Suppressor macrophage treated with lipopolysaccharide for 1 hour (primary cell): ENCODE data around the gene UBA52.
"Not testable (repeated sequence)": the region's sequence is repeated elsewhere in the genome, so short reads cannot be mapped to it uniquely, and the experiment has no call there.

Experiments
- DNase-seq, 3 donors: peaks; one replicate each; pipeline ENCODE4 v3.0.0-alpha.2; 2020 to 2022

The UBA52 gene

DNA sequence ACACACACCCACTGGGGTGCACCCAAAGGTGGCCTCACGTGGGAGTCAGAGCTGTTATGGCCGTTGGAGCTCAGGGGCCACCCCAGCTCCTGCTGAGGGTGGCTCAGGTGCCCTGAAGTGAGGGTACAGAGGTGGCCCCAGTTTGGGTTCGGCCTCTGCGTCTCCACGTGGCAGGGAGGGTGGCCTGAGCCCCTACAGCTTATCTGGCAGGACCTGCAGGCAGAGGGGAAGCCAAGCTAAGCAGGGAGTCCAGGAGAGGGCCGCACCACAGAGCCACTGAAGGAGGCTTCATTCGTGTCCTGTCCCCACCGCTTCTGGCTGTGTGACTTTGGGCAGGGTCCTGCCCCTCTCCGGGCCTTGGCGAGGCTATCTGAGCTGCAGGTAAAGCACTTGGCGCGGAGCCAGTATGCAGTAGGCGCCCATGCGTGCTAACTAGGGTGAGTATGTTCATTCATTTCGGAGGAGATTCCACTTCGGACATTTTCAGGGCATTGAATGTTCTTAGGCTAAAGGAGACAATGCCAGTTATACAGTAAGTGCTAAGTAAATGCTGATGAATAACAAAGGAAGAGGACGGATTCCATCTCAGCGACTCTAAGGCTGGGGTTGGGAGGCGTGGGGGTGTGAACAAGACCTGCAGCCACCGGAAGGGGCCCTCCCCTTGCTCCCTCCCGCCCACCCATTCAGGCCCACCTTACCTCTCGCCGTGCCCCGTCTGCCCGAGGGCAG is 21.9 kb downstream of the UBA52 start:
- DNase-seq, result no peak

DNA sequence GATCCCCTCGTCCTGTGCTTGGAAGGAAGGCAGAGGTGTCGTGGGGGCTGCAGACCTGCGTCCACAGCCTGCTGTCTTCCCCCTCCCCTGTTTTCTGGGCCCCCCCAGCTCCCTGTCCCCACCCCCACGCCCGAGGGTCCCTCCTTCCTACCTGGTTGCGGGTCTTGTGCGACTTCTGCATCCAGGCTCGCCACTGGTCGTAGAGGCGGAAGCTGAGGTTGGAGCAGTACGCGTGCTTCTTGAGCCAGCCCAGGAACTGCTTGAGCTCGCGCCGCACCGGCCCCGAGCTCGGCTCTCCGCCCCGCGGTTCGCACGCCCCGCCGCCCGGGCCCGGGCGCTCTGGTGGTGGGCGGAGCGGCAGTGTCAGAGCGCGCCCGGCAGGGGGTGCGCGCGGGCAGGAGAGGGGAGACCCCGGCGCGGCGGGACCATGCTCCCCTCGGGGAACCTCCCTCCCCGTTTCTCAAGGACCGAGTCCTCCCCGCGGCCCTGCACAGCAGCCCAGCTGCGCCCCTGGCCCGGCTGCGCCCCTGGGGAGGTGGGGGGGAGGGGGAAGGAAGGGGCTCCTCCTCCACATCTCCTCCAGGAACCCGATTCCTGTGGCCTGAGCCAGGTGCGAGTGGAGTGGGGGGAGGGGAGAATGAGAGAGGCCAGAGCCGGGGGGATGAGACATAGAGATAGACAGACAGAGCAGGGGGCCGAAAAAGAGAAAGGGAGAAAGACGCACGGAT is 22.6 kb downstream of the UBA52 start:
- peak; percentile 79 to 93 (median 85) for DNase-seq

GRCh38 chr19:18594824-18595373 is 23.2 kb downstream of the UBA52 start:
- no peak for DNase-seq

DNA sequence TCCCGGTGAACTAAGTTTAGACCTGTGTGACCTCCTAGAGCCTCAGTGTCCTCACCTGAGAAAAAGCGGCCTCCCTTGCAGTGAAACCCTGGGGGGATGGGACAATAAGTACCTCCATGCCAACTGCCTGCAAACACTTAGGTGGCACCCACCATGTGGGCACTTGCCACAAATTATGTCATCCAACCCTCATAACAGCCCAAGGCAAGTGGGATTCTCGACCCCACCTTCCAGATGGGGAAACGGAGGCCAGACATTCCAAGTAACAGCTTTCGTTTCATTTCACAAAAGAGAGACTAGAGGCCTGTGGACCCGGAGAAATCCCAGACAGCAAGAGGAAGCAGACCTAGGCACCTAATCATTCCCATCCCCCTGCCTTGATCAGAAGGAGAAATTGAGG is 23.8 kb downstream of the UBA52 start:
- DNase-seq, result no peak

DNA sequence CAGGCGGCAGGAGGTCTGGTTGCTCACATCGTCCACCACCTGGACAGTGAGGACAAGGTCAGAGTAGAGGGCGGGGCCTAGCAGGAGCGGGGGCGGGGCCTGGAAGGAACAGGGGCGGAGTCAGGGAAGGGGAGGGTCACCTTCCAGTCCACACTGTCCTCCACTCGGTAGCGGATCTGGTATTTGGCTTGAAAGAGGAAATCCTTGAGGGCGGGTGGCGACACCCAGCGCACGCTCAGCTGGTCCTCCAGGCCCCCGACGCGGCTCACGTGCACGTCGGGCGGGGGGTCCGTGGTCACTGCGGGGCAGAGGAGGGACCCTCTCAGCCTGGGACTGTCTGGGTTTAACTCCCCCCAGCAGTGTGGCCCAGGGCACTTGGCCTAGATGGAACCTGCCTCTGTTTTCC is 25.1 kb downstream of the UBA52 start:
- peak; percentile 77 to 85 (median 77) for DNase-seq

DNA sequence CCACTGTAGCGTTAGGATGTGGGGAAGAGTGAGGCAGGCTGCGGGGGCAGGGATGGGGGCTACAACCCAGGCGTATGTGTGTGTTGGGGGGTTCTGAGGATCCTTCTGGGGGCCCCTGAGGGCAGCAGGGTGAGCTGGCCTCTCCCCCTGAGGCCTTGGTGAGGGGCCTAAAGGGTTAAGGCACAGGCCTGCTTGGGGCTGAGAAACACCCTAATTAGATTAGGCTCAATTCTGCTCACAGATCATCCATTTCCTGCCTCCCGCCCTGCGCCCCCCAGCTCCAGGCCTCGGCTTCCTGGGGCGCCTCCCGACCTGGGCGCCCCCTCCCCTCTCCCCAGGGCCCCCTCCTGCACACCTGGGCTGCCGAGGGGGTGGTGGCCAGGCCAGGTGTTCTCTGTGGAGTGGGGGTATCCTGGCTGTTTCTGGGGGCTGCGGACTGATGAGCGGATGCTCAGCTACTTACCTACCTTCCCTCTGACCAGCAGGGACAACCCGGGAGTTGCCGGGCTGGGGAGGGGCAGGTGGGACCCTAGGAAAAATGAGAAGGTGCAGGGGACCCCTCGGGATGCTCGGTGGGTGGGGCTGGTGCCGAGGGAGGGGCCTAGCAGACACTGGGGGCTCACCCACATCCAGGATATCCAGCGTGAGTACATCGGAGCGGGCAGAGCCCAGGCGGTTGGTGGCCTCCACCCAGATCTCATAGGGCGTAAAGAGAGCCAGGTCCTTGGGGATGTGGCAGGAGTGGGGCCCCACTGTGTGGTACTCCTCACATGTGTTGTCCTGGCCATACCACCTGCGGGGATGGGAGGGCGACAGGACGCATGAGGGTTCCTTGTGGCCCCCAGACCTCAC is 26.4 kb downstream of the UBA52 start:
- DNase-seq, result no peak

DNA sequence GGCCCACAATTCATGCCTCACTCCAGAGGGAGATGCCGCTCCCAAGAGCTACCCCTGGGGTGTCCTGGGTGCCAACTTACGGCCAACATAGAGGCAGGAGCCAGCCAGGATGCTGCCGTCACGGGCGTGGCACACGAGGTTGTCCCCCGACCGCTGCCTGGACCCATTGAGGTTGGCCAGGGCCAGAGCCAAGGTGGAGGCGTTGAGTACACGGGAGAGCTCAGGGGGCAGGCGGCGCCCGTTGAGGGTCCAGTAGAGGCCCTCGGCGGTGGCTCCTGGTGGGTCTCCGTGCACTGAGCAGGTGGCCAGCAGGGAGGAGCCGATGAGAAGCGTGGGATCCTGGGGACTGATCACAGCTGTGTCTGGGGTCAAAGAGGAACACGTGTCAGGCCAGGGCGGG is 27.8 kb downstream of the UBA52 start:
- no peak for DNase-seq

DNA sequence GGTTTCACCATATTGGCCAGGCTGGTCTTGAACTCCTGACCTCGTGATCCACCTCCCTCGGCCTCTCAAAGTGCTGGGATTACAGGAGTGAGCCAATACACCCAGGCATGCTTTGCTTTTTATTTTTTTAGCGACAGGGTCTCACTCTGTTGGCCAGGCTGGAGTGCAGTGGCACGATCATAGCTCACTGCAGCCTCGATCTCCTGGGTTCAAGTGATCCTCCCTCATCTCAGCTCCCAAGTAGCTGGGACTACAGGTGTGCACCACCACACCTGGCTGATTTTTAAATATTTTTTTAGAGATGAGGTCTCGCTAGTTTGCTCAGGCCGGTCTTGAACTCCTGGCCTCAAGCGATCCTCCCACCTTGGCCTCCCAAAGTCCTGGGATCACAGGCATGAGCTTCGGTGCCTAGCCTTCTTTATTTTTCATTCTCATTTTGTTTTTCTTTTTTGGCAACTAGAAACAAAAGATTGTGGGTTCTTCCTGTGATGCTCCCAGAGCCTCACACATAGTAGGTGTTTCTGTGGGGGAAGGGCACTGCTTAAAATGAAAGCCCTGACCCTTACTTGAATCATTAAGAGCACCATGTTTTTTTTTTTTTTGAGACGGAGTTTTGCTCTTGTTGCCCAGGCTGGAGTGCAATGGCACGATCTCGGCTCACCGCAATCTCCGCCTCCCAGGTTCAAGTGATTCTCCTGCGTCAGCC is 29.2 kb downstream of the UBA52 start:
- DNase-seq, result not testable (repeated sequence)

DNA sequence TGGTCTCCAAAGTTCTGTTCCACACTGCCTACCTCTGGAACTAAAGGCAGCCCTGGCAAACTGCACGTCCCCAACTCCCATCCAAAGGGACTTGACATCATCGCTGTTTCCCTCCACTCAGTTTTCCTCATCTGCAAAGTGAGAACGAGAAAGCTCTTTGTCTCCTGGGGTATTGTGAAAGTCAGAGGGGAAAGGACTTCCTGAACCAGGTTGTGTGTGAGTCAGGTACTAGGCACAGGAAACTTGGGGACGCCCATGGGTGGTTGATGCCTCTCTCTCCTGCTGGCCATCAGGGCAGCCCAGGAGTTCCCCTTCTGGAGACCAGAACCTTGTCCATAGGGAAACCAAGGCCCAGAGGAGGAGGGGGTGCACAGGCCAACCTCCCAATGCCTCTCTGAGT is 30.2 kb downstream of the UBA52 start:
- no peak for DNase-seq

DNA sequence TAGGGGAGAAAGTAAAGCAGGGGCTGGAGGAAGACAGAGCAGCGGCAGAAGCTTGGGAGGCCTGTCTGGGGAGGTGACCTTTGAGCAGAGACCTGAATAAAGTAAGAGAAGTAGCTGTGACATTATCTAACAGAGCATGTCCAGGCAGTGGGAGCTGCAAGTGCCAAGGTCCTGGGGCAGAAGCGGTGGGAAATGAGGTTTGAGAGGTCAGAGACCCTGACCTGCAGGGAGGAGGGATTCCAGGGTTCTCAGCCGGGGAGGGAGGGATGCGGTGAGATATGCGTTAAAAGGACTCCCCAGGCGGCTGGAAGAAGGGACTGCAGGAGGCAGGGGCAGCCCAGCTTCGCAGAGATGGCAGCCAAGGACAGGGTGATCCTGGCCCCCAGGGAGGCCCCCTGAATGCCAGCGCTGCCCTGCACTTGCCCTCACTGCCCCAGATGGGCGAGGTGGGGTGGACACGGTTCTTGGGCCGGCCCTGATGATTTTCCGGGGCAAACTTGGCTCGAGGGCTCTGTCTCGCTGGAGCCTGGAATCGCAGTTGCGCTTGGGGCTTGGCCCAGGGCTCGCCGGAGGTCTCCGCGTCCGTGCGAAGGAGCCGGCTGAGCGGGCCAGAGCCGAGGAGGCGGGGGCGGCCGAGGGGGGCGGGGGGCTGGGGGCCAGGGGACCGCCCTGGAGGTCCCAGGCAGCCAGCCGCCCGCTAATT is 31.7 kb downstream of the UBA52 start:
- DNase-seq, result peak in 2 of 3 donors; percentile 32 to 52

DNA sequence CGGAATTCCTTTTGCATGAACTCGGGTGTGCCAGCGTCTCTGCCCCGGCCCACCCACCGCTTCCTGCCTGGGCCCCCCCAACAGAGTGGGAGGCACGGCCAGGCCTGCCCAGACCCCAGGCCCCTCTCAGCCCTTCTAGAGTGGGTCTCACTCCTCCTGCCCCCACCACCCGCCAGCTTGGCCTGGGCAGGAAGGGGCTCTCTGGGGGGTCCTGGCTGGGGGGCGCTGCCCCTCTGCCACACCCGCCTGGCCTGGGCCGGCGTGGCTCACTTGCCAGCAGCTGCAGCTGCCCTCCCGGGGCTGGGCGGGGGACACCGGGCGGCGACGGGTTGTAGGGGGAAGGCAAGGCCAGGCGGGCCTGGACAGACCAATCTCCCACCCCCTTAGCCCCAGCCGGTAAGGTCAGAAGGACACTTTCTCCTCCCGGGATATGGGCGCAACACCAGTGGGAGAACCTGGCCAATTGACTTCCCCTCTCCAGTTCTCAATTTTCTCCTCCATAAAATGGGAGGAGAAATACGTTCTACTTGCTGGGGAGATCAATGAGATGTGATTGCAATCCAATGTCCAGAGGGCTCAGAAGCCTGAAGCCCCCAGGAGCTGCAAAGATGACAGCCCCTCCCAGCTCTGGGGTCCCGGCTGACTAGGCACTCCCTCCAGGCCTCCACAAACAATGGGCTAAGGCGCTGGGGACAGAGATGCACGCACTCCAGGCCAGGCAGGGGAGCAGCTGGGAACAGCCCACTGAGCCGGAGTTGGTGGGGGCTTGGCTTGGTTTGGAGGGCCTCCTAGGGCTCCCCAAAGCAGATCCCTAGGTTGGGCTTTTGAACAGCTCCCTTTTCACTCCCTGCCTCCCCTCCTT is 32.5 kb downstream of the UBA52 start:
- no peak for DNase-seq

DNA sequence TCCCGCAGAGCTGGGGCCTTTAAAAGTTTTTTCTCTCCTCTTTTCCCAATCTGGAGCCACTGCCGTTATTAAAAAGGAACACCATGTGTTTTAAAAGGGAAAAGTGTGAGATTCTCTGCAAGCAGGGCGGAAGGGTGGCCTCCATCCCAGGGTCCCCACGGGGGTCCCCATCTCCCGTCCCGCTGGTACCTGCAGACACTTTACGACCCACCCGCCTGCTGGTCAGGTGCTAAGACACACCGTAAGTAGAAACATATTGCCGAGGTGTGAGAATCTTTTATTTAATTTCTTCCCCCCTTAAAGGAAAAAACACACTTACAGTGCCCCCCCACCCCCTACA is 33.1 kb downstream of the UBA52 start:
- DNase-seq, result no peak

GRCh38 chr19:18605196-18605545 is 33.5 kb downstream of the UBA52 start:
- no peak for DNase-seq

GRCh38 chr19:18605546-18606280 is 34.1 kb downstream of the UBA52 start:
- no peak for DNase-seq

GRCh38 chr19:18606281-18607225 is 34.9 kb downstream of the UBA52 start, which contains the start of gene CRLF1:
TSS of gene CRLF1 (minus strand) at chr19:18606799. CDS start at chr19:18606656, 143 bp downstream.
- DNase-seq, result no peak

- DNase-seq, result no peak
Measured at GRCh38 chr19:18607226-18608101, 35.8 kb downstream of the UBA52 start.

DNA sequence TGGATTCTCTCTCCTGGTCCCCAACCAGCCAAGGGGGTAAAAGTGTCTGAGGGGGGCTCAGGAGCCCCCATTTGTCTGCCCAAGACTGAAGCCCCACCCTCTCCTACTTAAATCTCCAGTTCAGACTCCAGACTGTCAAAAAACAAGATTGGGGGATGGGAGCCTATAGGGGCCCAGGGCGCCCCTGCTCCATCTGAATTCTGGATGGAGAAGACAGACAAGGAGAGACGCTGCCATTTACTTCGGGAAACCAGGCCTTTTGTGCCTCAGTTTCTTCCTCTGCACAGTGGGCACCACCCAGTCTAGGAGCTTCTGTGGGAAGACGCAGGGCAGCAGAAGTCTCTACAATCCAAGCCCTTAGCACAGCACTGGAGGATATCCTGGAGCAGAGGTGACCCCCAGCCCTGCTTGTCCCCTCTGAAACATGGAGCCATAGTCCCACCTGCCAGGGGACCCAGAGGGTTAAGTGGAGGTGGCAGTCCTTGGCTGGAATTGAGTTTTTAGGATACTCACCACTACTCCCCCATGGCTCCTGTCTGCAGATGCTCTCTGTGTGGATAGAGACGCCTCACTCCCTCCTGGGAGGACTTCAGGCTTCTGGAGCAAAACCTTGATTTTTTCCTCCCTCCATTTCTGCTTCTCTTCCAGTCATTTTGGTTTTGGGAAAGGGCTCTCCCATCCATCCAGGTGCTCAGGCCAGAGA is 36.6 kb downstream of the UBA52 start:
- no peak for DNase-seq
